Kidney tubule cell (primary cell): ENCODE data around the gene EEPD1.
"Not testable (repeated sequence)": the region's sequence is repeated elsewhere in the genome, so short reads cannot be mapped to it uniquely, and the experiment has no call there.

Source experiments
- DNase-seq: peaks from one replicate; pipeline ENCODE4 v3.0.0-alpha.2; 2018; ENCODE audit warnings: low spot score

EEPD1 gene

DNA sequence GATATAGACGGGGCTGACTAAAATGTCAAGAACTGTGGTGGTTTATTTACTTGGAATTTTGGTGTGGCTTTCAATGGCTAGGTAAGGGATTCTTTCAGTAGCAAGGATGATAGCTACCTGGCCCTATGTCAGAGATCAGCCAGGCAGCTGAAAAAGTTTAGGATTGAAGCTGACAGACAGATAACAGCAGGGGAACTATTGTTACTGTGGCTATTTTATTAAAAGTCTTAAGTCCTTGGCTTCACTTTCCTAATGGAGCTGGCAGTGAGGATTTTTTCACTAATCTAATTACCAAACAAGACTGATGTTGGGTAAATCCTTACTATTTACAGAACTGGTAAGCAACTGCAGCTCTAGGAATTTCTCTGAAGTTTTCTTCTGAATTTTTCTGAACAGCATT, 164.2 kb downstream of the EEPD1 start:
- no peak for DNase-seq

GRCh38 chr7:36318116-36318515, 165.1 kb downstream of the EEPD1 start:
- no peak for DNase-seq

GRCh38 chr7:36321284-36321683, 168.2 kb downstream of the EEPD1 start:
- not testable (repeated sequence) for DNase-seq

DNA sequence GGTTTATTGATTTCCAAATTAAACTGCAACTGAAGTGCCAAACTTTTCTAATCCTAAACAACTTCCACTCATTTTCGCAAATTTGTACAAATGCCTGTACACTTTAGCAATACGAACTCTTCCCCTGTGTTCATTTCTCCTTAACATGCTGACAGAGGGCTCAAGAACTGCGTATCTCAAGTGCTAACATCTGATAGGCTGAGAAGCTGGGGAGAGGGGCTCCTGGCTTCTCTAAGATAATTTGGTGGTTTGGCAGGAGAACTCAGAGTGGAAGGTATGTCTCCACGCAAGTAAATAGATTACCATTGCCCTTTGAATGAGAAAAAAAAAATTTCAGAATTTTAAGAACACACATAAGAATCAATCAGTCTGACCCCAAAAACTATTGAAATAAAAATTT, 183.3 kb downstream of the EEPD1 start:
- no peak for DNase-seq

- peak; percentile 4 for DNase-seq
Measured at GRCh38 chr7:36338256-36338655, 185.2 kb downstream of the EEPD1 start.

DNA sequence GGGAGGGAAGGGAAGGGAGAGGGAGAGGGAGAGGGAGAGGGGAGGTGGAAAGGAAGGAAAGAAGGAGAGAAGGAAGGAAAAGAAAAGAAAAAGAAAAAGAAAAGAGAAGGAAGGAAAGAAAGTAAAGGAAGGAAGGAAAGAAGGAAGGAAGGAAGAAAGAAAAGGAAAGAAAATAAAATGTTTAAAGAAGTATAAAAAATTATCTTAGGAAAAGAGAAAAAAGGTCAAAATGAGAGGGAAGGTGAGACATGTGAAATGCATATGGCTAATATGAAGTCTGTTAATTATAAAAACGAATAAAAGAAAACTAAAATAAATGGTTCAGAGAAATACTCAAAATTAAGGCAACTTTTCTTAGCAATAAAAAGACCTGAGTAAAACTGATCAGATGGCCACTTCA, 190.5 kb downstream of the EEPD1 start:
- no peak for DNase-seq

DNA sequence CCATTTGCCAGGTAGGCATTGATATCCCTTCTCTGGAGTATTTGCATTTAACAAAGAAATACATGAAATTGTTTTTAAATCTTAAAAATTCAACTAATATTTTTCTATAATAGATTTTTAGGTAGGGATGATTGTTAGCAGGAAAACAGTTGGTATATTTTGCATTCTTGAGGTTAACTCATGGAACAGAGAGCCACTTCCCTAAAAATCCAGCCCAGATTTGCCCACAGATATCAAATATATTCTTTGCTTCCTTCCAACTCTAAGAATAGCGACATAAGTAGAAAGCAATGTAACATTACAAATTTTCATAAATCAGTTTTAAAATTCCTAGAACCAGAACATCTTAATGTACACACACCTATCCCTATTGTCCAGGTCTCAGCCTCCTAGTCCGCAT, 191.6 kb downstream of the EEPD1 start:
- DNase-seq, result no peak

GRCh38 chr7:36346260-36346831, 193.3 kb downstream of the EEPD1 start:
- DNase-seq, result no peak

GRCh38 chr7:36348256-36348655, 195.2 kb downstream of the EEPD1 start:
- no peak for DNase-seq

DNA sequence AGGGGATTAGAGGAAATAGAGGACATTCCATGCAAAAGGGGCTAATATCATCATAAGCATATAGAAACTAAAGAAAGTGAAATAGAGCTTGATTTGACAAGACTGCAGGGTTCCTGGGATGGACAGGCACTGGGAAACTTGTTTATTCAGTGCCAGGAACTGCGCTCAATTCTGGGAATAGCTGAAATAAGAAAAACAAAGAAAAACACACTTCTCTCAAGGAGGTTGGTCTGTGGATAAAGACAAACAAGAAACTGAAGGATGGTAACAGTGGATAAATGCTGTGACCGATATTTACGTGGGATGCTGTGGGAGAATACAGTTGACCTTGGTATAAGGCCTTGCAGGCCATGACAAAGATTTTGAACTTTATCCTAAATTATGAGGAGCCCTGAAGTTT, 195.7 kb downstream of the EEPD1 start:
- DNase-seq, result no peak

GRCh38 chr7:36349626-36350025, 196.6 kb downstream of the EEPD1 start:
- DNase-seq, result no peak
